Smooth muscle cell (in vitro differentiated cells): ENCODE results near the gene KCNQ1. TPM values are rescaled to one million over a fixed set of nuclear protein-coding genes. Genes with fewer than 3 reads are reported as not detected.

ENCODE experiments used
- DNase-seq: peaks from one replicate; lab custom pipeline; 2025; ENCODE audit not compliant: unreplicated experiment; lab: John Stamatoyannopoulos, UW
- H2AFZ ChIP-seq: fragments of 200-600 bp; sonication (generic); 2 replicates; pipeline ENCODE4 v1.6.0; 2016; ENCODE audit warnings: antibody characterized with exemption, low read depth, mild to moderate bottlenecking
- H3F3A ChIP-seq: fragments of 200-600 bp; sonication (generic); 2 replicates; pipeline ENCODE4 v1.6.0; 2017; ENCODE audit warnings: antibody characterized with exemption, low read depth
- H3K27ac ChIP-seq: fragments of 200-600 bp; sonication (generic); 2 replicates; pipeline ENCODE4 v1.5.1; 2016; ENCODE audit warnings: low read depth, mild to moderate bottlenecking
- H3K27me3 ChIP-seq: fragments of 200-600 bp; sonication (generic); 2 replicates; pipeline ENCODE4 v1.6.1; 2016; ENCODE audit warnings: low read depth, mild to moderate bottlenecking
- H3K36me3 ChIP-seq: fragments of 200-600 bp; sonication (generic); 2 replicates; pipeline ENCODE4 v1.5.1; 2016; ENCODE audit warnings: low read depth
- H3K4me1 ChIP-seq: fragments of 200-600 bp; sonication (generic); 2 replicates; pipeline ENCODE4 v1.5.1; 2016; ENCODE audit warnings: low read depth
- H3K4me2 ChIP-seq: fragments of 200-600 bp; sonication (generic); 2 replicates; pipeline ENCODE4 v1.6.0; 2016; ENCODE audit warnings: mild to moderate bottlenecking
- H3K4me3 ChIP-seq: fragments of 200-600 bp; sonication (generic); 2 replicates; pipeline ENCODE4 v1.5.1; 2016; ENCODE audit warnings: mild to moderate bottlenecking
- H3K79me2 ChIP-seq: fragments of 200-600 bp; sonication (generic); 2 replicates; pipeline ENCODE4 v1.6.0; 2016; ENCODE audit warnings: low read depth, mild to moderate bottlenecking
- H3K9ac ChIP-seq: fragments of 200-600 bp; sonication (generic); 2 replicates; pipeline ENCODE4 v1.6.0; 2016; ENCODE audit warnings: low read depth
- H3K9me3 ChIP-seq: fragments of 200-600 bp; sonication (generic); replicated peaks from 2 replicates; pipeline ENCODE4 v1.5.1; 2016; ENCODE audit warnings: low read depth
- H4K20me1 ChIP-seq: fragments of 200-600 bp; sonication (generic); 2 replicates; pipeline ENCODE4 v1.6.0; 2016; ENCODE audit warnings: low read depth
- CTCF ChIP-seq: fragments of 200-600 bp; sonication (generic); IDR thresholded peaks from 2 replicates; pipeline ENCODE4 v1.5.1; 2017; ENCODE audit warnings: borderline replicate concordance, mild to moderate bottlenecking, antibody characterized with exemption; ENCODE audit not compliant: insufficient read depth, poor library complexity, severe bottlenecking
- WGBS: methylation state at CpG from one replicate; pipeline ENCODE4 v1.1.7; 2016; ENCODE audit warnings: low lambda C conversion rate; 5-methylcytosine and 5-hydroxymethylcytosine counted together
- polyA plus RNA-seq: library from polyadenylated mRNA; unstranded; fragments of >200 nt; fragmentation: Nextera tagmentation; extraction: Ambion mirVana; gene quantifications from 2 replicates; pipeline ENCODE4 v1.2.1, GENCODE V29; 2016
- total RNA-seq: library from RNA; depleted of rRNA; stranded (reverse); fragments of >200 nt; gene quantifications from 2 replicates; pipeline ENCODE4 v1.2.3, GENCODE V29; 2014

KCNQ1 gene
- total and polyA plus RNA-seq, 2 experiments from 2014 or later, result 1.3 to 2.3 TPM

- H4K20me1 ChIP-seq, result no peaks in the 10 kb centered on the region
- no peaks in the 10 kb centered on the region for H3F3A ChIP-seq
- H3K4me1 ChIP-seq, result peaks cover 20% of the 10 kb centered on the region
- H3K9ac ChIP-seq, result no peak overlapping the region
- TF ChIP-seq CTCF, result no peak
- no peak overlapping the region for H3K4me3 ChIP-seq
- no peak for DNase-seq
- WGBS, result 85% methylated on average over 24 of the region's 24 CpGs
- H3K4me2 ChIP-seq, result no peak overlapping the region
- no peaks in the 10 kb centered on the region for H3K36me3 ChIP-seq
- H3K79me2 ChIP-seq, result no peaks in the 10 kb centered on the region
- no peaks in the 10 kb centered on the region for H3K27me3 ChIP-seq
- no peak overlapping the region for H3K27ac ChIP-seq
- H2AFZ ChIP-seq, result no peak overlapping the region
- no peaks in the 10 kb centered on the region for H3K9me3 ChIP-seq
Measured at GRCh38 chr11:2746401-2747247, 301.8 kb downstream of the KCNQ1 start.

GRCh38 chr11:2747248-2748027 is 302.6 kb downstream of the KCNQ1 start:
- Histone ChIP-seq H3K4me1 (peaks cover 14% of the 10 kb centered on the region), H3K79me2 (no peaks in the 10 kb centered on the region), H2AFZ (no peak overlapping the region), H3K9me3 (no peaks in the 10 kb centered on the region), H3K4me2 (no peak overlapping the region), H3K4me3 (no peak overlapping the region), H4K20me1 (no peaks in the 10 kb centered on the region), H3K36me3 (no peaks in the 10 kb centered on the region), H3K27ac (no peak overlapping the region), H3K27me3 (no peaks in the 10 kb centered on the region), H3K9ac (no peak overlapping the region), H3F3A (no peaks in the 10 kb centered on the region)
- DNase-seq, result no peak
- TF ChIP-seq CTCF, result no peak
- WGBS, result 79% methylated on average over 16 of the region's 16 CpGs

- no peak for TF ChIP-seq CTCF
- 85% methylated on average over 11 of the region's 11 CpGs for WGBS
Measured at GRCh38 chr11:2748061-2748813, 303.4 kb downstream of the KCNQ1 start.

More at GRCh38 chr11:2748061-2748813, 303.4 kb downstream of the KCNQ1 start:
- no peaks in the 10 kb centered on the region for H3K27me3 ChIP-seq
- H3K9ac ChIP-seq, result no peak overlapping the region
- no peak overlapping the region for H3K4me3 ChIP-seq
- no peak overlapping the region for H2AFZ ChIP-seq
- H4K20me1 ChIP-seq, result no peaks in the 10 kb centered on the region
- H3K9me3 ChIP-seq, result no peaks in the 10 kb centered on the region
- H3F3A ChIP-seq, result no peaks in the 10 kb centered on the region
- H3K27ac ChIP-seq, result no peak overlapping the region
- no peak for DNase-seq
- H3K36me3 ChIP-seq, result no peaks in the 10 kb centered on the region
- peaks cover 11% of the 10 kb centered on the region for H3K4me1 ChIP-seq
- H3K79me2 ChIP-seq, result no peaks in the 10 kb centered on the region
- no peak overlapping the region for H3K4me2 ChIP-seq
